GM18858 (cell line): ENCODE results near the gene AMPD2.

Experiments used
- ATAC-seq: cut with Tn5 transposase; IDR thresholded peaks from one replicate; pipeline ENCODE4 v1.9.1; 2021; ENCODE audit not compliant: unreplicated experiment

Gene AMPD2

DNA sequence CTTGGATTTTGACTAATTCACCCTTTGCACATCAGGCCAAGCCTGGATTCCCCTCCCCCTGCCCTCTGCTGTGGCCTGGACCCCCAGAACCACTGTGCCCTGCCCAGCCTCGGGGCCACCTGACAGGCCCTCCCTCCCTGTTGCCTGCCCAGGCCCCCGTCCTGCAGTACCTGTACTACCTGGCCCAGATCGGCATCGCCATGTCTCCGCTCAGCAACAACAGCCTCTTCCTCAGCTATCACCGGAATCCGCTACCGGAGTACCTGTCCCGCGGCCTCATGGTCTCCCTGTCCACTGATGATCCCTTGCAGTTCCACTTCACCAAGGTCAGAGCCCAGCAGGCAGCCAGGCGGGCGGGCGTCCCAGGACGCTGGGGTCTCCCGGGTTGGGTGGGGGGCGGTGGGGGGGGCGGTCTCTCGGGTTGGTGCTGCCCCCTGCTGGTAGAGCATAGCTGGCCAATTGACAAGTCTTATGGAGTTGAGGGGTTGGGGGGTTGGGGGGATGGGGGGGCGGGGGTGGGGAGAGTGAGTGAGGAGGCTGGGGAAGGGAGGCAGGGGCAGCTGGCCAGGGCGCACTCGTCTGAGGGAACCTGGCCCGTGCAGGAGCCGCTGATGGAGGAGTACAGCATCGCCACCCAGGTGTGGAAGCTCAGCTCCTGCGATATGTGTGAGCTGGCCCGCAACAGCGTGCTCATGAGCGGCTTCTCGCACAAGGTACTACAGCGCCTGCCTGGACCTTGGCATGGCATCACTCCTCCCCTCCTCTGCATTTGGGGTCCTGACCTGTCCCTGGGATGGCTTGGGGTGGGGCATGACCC is 10.7 kb downstream of the AMPD2 start:
- ATAC-seq = no peak

DNA sequence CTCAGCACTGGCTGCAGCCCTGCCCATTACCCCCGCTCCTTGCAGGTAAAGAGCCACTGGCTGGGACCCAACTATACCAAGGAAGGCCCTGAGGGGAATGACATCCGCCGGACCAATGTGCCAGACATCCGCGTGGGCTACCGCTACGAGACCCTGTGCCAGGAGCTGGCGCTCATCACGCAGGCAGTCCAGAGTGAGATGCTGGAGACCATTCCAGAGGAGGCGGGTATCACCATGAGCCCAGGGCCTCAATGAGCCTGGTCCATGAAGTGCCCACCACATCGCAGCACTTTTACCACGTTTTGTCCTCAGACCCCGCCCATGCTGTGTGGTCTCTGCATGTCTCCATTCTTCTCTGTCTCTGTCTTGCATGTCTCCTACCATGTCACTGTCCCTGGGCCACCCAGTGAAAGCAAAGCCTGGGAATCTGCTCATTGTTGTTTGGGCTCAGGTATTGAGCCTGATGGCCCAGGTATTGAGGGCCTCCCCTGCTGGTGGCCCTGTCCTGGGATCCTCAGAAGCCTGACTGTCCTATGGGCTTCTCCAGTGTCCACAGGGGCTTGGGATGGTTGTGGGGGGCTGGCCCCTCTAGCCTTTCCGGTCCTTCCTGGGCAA is 11.4 kb downstream of the AMPD2 start:
- ATAC-seq = no peak

GRCh38 chr1:109631513-109632505 is 12.2 kb downstream of the AMPD2 start:
- no peak for ATAC-seq

GRCh38 chr1:109632671-109633346 is 13.2 kb downstream of the AMPD2 start:
- ATAC-seq = no peak

GRCh38 chr1:109634292-109634691 is 14.7 kb downstream of the AMPD2 start:
- ATAC-seq = no peak

DNA sequence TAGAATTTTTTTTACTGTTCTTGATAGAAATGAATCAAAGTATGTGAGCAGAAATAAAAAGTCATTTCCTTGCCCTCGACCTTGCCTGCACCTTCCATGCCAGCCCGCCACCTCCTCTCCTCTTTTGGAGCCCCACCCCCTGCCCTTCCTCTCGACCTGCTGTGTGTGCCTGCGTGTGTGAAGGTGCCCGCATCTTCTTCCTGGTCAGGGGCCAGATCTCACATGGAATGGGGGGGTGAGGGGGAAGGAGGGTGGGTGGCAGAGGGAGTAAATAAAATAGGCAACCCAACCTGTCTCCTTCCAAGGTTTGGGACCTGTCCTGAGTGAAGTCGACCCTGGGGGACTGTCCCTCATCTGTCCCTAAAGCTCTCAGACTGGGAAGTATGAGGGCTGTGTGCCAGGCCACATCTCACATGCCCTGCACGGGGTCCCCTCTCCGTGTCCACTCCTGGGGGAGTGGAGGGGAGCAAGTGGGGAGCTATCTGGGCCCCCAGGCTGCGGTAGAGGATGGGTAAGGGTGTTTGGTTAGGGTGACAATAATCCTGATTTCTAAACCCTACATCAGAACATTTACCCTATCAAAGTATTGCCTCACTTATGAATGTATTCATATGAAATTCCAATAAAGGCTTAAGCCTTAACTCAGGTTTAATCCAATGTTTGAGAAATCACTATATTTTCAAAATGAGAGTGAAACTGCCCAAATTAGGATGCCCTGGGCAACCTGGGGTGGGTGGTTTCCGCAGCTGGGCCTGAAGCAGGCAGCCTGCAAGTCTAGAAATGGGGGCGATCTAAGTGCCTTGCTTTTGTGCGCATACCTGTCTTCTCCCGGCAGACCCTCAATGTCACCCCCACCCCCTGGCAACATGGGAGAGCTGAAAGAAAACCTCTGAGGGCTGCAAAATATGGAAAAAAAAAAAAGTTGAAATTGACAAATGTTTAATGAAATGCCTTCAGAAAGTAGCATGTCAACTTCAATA is 15.4 kb downstream of the AMPD2 start:
- no peak for ATAC-seq

DNA sequence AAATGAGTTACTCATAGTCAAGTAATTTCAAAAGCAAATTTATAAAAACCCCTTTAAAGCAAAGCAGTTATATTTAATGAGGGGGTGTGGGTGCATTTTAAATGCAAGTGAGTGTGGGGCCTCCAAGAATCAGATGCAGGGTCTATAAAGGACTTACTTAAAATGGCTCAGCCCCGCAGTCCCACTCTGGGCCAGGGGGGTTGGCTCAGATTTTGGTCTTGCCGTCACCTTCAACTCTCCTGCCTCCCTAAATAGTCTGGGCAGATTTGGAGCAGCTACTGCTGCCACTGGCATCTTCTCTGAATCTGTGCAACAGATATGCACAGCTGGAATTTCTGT is 16.2 kb downstream of the AMPD2 start:
- no peak for ATAC-seq

- ATAC-seq = no peak
Measured at GRCh38 chr1:109636201-109636952, 16.7 kb downstream of the AMPD2 start.

DNA sequence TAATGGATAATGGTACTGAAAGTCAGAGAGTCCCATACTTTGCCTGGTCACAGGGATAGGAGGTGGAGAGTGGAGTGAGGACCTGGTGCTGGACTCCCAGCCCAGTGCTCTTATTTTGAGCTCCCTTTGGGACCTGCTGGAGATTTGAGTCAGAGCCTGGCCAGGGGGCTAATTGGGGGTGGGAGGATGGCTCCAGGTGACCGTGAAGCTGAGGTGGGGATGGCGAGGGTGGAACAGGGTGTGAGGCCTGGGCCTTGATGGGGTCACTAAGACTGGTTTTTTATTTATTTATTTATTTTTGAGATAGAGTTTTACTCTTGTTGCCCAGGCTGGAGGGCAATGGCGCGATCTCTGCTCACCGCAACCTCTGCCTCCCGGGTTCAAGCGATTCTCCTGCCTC is 17.8 kb downstream of the AMPD2 start:
- ATAC-seq = no peak

DNA sequence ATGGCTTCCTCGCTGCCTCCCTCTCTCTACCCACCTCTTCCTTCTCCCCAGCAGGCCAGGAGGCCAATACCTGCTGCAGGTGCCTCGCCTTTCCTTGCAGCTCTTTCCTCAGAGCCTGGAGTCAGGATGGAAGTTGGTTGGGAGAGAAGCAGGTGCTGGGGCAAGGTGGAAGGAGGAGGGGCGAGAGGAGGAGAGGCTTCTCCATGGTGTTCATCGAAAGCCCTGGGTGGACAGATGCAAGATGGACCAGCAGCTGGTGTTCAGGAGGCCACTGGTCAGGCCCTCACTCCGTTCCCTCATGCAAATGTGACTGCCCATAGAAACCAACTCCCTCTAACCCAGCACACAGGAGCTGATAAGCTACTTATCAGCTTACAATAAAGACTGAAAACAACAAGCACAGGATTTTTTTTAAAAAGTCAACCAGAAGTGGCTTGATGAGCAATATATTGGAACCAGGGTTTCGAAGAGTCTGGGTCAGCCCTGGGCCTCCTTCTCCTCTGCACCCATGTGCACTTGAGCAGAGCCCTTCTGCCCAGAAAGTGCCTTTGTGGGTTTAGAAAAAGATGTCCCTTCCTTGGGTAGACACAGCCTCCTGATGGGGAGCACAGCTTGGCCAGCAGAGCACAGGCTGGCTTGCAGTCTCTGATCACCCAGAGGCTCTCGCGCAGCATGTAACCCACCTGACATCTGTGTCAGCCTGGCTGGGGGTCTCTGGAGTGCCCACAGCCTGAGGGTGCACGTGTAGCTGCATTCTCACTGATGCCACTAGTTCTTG is 19.6 kb downstream of the AMPD2 start:
- no peak for ATAC-seq

- ATAC-seq = no peak
Measured at GRCh38 chr1:109639841-109640184, 20.2 kb downstream of the AMPD2 start.

DNA sequence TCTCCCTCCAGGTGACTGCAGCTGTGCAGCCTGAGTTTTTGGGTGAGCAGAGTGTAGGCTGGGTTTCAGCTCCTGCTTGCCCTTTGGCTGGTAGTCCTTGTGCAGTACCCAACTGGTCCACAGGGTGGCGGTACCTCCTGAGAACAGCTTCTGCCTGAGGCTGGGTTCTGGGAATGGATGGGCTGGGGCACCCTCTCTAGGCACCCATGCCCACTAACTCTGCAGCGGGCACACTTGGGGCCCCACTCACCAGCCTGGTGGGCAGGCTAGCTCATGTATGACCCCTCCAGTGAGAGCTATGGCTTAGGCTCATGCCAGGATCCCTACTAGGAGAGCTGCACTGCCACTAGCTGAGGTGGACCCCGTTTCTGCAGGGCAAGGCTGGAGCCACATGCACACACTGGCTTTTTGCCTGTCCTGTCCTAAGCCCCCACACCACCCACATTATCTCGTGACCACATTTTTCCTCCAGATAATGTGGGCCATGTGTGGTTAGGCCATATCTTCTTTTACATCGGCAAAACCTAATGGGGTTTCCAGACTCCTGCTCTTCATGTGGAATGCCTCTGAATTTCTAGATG is 20.7 kb downstream of the AMPD2 start:
- ATAC-seq = no peak

DNA sequence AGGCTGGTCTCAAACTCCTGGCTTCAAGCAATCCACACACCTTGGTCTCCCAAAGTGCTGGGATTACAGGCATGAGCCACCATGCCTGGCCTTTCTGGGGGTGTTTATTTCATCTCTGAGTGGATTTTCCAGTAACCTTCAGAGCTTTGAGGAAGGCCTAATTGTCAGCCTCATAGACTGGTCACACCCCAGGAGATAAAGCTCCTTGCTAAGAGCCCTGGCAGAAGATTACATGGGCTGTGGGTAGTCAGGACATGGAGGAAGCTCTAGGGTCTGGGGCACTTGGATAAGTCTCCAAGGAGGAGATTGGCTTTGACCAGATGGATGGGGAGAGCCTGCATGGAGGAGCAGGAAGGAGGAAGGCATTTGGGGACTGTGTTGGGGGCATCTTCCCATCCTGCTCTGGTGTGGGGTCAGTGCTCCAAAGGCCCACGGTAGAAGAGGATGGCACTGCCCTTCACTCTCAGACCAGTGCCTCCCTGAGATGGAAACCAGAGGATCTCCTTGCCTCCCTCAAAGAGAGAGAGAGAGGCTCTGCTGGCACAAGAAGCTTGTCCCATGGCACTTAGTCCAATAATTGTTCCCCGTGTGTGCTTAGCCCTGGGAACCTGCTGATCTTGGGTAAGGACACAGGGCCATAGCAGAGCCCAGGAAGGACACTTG is 21.6 kb downstream of the AMPD2 start:
- no peak for ATAC-seq

DNA sequence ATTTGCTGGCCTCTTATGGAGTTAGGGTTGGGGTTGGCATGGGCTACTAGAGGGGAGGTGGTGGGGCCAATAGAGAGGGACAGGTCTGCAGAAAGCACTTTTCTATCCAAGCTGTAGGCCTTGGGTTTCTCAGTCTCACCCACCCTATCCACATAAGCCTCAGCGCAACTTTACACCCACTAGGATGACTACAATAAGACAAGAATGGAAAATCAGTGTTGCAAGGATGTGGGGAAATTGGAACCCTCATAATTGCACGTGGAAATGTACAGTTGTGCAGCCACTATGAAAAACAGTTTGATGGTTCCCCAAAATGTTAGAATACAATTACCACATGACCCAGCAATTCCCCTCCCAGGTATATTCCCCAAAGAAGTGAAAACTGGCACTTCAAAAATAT is 22.2 kb downstream of the AMPD2 start:
- ATAC-seq = no peak

DNA sequence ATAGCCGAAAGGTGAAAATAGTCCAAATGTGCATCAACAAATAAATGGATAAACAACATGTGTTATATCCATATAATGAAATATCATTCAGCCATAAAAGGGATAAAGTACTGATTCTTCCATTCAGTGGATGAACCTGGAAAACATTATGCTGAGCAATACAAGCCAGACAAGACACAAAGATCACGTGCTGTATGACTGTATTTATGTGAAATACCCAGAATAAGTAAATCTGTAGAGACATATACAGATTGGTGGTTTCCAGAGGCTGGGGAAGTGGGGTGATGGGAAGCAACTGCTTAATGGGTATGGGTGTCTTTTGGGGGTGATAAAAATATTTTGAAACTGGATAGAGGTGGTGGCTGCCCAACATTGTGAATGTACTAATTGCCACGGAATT is 23.0 kb downstream of the AMPD2 start:
- ATAC-seq = no peak

DNA sequence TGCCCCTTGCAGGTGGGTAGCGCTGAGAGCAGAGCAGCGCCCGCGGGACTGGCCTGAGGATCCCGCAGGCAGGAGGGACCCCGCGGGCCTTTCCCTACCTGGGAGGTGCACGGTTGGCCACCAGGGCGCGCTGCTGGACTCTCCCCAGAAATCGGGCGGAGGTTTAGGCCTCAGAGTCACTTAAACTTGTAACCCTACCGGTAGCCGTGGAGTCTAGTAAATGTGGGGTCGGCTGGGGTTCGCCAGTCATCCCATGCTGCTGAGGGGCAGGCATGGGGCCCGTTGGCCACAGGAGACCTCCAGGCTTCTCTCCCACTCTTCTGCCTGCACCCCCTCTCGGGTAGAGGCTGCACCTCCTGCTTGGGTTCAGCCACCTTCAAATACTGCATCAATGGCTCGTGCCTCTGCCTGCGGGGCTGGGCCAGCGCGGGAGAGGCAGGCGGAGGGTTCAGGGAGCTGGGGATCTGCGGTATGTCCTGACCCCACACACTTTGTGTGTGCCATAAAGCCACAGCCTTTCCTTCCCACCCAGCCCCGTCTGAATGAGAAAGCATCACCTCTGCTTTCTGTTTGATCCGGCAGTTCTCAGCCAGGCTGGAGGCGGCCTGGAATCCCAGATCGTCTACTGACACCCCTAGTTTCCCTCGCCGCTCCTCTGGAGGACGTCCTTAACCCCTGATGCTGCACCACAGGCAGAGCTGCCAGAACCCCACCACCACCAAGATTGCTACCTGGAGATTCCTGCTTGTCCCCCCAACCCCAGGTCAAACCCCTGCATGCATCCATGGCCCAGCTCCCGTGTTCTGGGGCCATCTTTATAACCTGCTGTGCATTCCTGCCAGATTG is 24.0 kb downstream of the AMPD2 start:
- ATAC-seq = peak; percentile 56

DNA sequence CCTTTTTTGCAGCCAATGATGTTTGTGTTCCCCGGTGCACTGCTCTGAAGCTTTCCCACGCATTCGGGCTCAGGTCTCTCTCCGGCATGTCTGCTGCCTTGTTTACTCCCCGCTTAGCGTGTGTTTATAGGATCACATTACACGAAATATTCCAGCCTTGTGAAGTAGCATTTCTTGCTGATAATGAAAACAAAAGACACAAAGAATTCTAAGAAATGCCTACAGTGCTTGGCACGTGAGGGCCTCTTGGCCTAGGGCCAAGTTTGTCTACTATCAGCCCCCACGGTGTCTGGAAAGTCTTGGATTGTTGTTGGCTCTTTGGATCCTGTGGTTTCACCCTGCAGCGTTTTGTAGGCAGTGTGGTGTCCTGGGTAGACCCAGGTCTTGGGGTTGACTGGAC is 25.0 kb downstream of the AMPD2 start:
- ATAC-seq = no peak
